ENCODE measurements around the gene NMNAT2. TPM values are rescaled to one million over a fixed set of nuclear protein-coding genes. Genes with fewer than 3 reads are reported as not detected.
"Not testable (repeated sequence)": the region's sequence is repeated elsewhere in the genome, so short reads cannot be mapped to it uniquely, and the experiment has no call there.

The NMNAT2 gene
- polyA plus RNA-seq, 3 donors from 2014 or later: not detected

DNA sequence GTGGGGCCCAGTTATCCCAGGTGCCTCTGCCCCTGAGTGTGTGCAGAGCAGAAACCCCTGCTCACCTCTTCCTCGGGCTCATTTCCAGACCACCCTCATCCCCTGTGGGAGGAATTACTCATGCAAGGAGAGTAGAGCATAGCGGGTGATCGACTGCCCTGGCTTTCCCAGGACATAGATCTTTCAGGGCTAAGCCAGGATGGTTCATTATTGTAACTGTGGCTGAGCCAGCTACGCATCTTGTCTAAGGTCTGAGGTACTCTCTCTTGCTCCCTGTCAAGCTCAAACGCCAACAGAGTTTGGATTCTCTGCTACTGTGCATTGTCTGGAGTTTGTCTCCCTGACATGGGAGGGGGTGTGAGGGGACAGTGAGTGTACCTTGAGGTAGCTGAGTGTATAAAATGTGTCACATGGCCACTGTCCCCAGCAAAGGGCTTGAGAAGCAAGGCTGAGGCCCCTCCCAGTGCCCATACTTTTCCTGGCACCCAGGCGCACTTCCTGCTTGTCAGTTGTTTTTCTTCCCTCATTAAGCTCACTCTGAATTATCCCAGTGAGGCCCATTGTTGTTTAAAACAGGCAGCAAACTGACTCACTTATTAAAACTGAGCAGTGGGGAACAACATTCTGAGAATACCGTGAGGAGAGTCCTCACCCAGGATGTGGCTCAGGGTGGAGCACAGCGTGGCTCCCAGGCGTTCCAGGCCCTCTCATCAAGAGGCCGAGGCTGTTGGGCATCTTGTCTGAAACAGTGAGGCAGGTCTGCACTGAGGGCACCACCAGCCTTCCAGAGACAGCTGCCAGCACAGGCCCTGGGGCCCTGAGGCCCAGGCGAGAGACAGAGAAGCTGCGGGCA lies 139.2 kb downstream of the NMNAT2 start:
- Mint-ChIP-seq H3K9me3 (no peaks in the 10 kb centered on the region), H3K4me3 (no peak overlapping the region), H3K4me1 (no peaks in the 10 kb centered on the region), H3K27ac (no peak overlapping the region), H3K36me3 (no peaks in the 10 kb centered on the region), H3K27me3 (ENCODE audit: low read depth in 3 of 3) (peaks cover 4 to 10% (median 4%) of the 10 kb centered on the region in 3 donors)
- DNase-seq: no peak

DNA sequence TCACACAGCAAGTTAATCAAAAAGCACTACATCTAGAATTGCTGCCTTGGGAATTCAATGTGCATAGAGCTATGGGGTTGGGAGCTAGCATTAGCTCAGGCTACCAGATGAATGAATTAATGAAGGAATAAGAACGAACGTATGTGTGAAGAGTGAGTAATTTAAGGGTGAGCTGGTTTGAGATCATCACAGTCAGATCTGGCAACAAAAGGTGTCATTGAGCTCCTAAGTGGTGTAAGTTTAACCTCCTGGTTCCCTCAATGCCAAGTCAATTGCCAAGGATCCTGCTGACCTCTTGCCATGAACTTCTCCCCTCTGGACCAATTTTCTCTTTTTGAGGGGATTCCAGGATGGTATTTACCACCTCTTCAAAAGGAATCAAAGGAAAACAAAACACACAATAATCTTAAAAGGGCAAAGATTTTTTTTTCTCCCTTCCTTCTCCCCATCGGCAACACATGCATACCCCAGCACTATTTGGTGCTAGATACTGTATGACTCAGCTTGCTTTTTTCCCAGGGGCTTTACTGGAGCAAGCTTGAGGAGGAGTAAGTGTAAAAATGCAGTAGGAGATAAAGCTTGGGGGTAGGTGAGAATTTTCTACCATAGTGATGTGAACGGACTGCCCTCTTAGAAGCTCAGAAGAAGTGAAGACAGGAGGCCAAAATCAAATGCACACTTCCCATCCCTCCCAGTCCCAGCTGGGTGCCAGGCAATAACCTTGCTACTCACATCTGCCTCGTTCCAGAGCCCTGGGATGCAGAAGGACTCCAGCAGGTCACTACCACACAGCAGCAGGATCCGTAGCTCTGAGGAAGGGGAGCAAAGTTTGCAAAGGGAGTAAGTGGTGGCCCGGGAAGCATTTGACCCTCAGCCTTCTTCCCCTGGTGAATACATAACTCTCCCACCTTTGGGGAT lies 140.1 kb downstream of the NMNAT2 start:
- H3K27me3 Mint-ChIP-seq (ENCODE audit: low read depth in 3 of 3): peaks cover under 1 to 5% (median 4%) of the 10 kb centered on the region in 3 donors
- no peaks in the 10 kb centered on the region for H3K36me3 Mint-ChIP-seq
- no peak overlapping the region for H3K27ac Mint-ChIP-seq

DNA sequence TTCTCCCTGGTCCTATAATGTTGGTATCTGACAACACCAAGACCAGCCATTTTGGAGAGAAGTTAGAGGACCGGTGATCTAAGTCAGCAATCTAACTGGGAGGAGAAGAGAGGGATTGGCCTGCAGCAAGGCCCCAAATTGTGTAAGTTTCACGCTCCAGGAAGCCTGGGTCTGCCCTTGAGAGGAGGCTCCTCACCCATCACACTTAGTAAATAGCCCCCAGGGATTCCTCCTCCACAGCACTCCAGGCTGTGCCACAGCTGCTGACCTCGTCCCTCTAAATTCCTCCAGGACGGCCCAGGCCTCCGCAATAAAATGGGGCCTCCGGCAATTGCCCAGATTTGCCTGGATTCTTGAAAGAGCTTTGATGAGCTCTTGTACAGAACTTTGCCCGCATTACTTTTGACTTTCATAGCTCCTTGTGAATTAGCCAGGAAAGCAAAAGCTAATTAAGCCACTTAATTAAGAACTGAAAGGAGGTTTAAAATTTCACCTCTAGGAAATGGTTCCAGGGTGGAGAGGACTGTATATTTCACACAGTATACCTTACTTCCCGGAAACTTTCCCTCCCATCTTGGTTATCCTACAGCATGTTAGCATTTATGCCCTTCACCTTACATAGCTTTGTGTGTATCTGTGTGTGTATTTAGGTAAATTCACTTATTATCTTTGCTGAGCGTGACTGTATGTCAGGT lies 141.6 kb downstream of the NMNAT2 start:
- no peak for DNase-seq
- Mint-ChIP-seq H3K9me3 (no peaks in the 10 kb centered on the region), H3K27me3 (ENCODE audit: low read depth in 3 of 3) (peaks cover 3 to 7% (median 5%) of the 10 kb centered on the region in 3 donors), H3K4me3 (no peak overlapping the region), H3K27ac (no peak overlapping the region), H3K36me3 (no peaks in the 10 kb centered on the region), H3K4me1 (no peaks in the 10 kb centered on the region)

More for the DNA sequence above, 140.1 kb downstream of the NMNAT2 start:
- Mint-ChIP-seq H3K9me3 (no peaks in the 10 kb centered on the region), H3K4me3 (no peak overlapping the region), H3K4me1 (no peaks in the 10 kb centered on the region)
- DNase-seq: no peak

DNA sequence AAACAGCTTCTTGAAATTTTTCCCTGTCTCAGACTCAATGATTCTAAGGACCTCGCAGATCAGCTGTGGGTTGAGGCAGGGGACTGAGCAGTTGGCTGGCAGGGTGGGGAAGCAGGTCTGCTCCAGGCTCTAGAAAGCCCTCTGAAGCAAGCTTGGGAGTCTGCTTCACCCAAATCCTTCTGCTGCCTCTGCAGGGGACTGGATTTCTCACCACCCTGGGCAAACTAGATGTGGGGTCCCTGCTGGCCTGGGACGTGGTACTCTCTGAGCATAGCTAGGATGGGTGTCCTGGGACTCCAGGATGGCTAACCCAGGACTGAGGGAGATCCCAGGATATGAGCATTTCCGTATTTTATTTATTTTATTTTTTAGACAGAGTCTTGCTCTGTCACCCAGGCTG lies 142.9 kb downstream of the NMNAT2 start:
- DNase-seq: no peak
- H3K4me3 Mint-ChIP-seq: no peak overlapping the region
- H3K27ac Mint-ChIP-seq: no peak overlapping the region
- H3K27me3 Mint-ChIP-seq (ENCODE audit: low read depth in 3 of 3): peaks cover 2 to 7% (median 5%) of the 10 kb centered on the region in 3 donors
- no peaks in the 10 kb centered on the region for H3K9me3 Mint-ChIP-seq
- no peaks in the 10 kb centered on the region for H3K4me1 Mint-ChIP-seq
- H3K36me3 Mint-ChIP-seq: no peaks in the 10 kb centered on the region

DNA sequence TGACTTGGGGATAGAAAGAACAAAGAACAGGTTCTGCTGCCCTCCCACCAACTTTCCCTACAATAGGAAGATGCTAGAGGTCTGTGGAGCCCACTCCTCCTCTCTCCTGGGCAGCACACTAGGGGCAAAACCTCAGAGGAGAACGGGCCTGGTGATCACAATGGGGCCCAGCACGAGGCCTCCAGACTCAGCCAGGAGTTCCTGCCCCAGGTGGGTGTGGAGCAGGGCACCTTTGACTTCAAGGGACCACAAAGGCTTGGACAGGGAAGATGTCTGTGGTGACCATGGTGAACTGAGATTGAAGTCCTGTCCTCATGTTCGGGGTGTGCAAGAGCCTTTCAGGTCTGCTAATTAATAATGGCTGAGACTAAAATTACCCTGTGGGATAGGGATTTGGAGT lies 143.3 kb downstream of the NMNAT2 start:
- H3K27ac Mint-ChIP-seq: no peak overlapping the region

DNA sequence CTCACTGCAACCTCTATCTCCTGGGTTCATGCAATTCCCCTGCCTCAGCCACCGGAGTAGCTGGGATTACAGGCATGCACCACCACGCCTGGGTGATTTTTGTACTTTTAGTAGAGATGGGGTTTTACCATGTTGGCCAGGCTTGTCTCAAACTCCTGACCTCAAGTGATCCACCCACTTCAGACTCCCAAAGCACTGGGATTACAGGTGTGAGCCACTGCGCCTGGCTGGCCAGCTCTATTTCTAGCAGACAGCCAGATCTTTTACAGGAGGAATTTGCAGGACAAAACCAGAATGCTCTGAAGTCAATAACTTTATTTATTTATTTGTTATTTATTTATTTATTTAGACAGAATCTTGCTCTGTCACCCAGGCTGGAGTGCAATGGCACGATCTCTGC lies 144.2 kb downstream of the NMNAT2 start:
- not testable (repeated sequence) for H3K27ac Mint-ChIP-seq; H3K36me3 Mint-ChIP-seq; DNase-seq; H3K4me3 Mint-ChIP-seq; H3K27me3 Mint-ChIP-seq (ENCODE audit: low read depth in 3 of 3); H3K9me3 Mint-ChIP-seq; H3K4me1 Mint-ChIP-seq

More for the DNA sequence above, 143.3 kb downstream of the NMNAT2 start:
- Mint-ChIP-seq H3K4me3 (no peak overlapping the region), H3K36me3 (no peaks in the 10 kb centered on the region), H3K9me3 (no peaks in the 10 kb centered on the region), H3K4me1 (no peaks in the 10 kb centered on the region), H3K27me3 (ENCODE audit: low read depth in 3 of 3) (peaks cover 3 to 7% (median 5%) of the 10 kb centered on the region in 3 donors)
- DNase-seq: no peak

DNA sequence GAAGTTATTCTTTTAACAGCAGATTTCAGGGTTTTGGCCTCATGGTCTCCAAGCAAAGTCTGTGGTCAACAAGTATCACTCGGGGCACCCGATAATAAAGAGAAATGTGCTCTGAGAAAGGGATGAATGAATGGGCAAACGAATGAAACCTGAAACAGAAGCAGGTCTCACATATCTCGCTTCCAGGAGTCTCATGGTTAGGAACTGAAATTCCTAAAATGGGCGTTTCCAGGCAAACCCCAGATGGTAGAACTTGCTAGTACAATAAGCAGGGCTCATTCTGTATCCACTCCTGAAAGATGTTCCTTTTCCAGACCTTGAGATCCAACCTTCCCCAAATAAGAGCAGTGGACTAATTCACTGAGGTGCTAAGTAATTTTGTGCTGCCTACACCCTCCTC lies 144.9 kb downstream of the NMNAT2 start:
- Mint-ChIP-seq H3K27me3 (ENCODE audit: low read depth in 3 of 3) (peaks cover 5 to 7% (median 6%) of the 10 kb centered on the region in 3 donors), H3K27ac (no peak overlapping the region), H3K4me1 (no peaks in the 10 kb centered on the region), H3K9me3 (no peaks in the 10 kb centered on the region), H3K36me3 (no peaks in the 10 kb centered on the region), H3K4me3 (no peak overlapping the region)
- no peak for DNase-seq

DNA sequence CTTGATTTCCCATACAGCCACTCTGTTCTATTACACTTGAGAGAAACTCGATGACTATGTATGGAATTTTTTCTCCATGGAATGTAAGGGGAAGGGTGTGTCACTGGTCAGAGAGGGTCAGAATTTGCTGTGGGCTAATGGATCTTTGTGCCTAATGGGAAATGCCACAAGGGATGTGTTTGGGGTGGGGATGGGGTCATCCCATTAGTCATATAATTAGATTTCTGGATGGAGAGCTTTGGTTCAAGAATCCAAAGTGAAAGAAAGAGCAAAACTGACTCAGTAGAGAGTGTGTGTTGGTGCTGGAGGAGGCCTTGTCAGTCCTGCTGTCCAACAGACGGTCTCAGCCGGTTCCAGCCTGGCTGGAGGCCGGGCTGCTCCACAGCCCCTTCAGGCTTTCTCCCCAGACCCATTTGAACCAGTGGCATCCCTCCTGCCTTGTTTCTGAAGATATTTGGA lies 145.8 kb downstream of the NMNAT2 start:
- Mint-ChIP-seq H3K27ac (no peak overlapping the region), H3K9me3 (no peaks in the 10 kb centered on the region)

DNA sequence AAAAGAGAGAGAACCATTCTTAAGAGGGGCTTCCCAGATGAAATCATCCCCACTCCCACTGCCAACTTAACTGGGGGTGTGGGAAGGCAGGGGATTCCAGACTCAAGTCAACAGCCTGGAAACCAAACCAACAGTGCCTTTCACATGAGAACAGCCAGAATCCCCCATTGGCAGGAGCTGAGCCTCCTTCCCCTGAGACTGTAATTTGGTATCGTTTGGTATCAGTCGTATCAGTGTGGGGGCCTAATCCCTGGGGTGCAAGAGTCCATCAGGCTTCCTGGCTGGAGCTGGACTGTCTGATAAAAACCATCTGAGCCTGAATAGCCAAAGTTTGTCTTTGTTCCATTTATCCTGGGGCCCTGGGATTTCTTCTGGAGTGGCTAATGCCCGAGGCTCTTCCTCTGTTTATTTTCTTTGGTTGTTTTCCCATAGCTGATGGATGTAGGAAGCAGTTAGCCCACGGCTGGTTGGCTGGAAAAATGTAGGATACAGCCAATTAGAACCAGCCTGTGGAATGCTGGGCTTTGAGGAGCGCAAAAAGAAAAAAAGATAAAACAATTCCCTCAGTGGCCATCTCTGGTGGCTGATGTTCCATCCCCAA lies 147.5 kb downstream of the NMNAT2 start:
- no peak overlapping the region for H3K27ac Mint-ChIP-seq
- H3K4me1 Mint-ChIP-seq: no peaks in the 10 kb centered on the region
- H3K4me3 Mint-ChIP-seq: no peak overlapping the region
- no peaks in the 10 kb centered on the region for H3K36me3 Mint-ChIP-seq
- no peak for DNase-seq
- peaks cover 7 to 8% (median 8%) of the 10 kb centered on the region in 3 donors for H3K27me3 Mint-ChIP-seq (ENCODE audit: low read depth in 3 of 3)
- H3K9me3 Mint-ChIP-seq: no peaks in the 10 kb centered on the region

More for the DNA sequence above, 145.8 kb downstream of the NMNAT2 start:
- H3K4me1 Mint-ChIP-seq: no peaks in the 10 kb centered on the region
- DNase-seq: no peak
- no peaks in the 10 kb centered on the region for H3K36me3 Mint-ChIP-seq
- H3K4me3 Mint-ChIP-seq: no peak overlapping the region
- H3K27me3 Mint-ChIP-seq (ENCODE audit: low read depth in 3 of 3): peaks cover 5 to 8% (median 7%) of the 10 kb centered on the region in 3 donors

DNA sequence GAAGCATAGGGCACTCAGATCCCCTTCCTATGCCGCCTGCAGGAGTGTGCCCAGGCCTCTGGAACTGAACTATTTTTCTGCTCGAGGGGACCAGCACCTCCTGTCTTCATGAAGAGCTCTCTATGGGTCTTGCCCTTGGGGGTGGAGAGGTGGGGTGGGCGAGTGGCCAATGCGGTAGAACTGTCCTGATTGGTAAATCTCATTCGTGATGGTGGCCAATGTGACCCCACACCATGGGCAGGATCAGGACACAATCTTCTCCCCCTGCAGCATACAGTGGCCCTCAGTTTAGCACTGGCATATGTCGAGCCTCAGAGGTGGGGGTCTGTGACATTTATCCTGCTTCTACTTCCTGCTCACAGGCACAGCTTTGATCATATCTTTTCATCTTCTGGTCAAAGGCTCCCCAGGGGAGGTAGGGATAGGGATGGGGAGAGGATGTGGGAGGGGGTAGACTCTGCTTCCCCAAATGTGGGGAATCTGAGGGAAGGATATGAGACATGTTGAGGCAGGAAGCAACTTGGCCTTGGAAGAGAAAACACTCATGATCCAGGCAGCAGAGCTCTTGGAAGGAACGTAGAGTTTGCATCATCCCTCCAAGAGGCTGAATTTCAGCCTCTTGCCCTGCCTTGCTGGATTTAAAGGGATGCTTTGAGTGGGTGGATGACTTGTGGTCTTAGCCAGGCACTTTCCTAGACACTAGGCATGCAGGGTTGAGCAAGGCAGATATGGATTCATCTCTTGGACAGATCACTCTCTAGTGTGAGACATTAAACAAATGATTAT lies 150.3 kb downstream of the NMNAT2 start:
- no peaks in the 10 kb centered on the region for H3K9me3 Mint-ChIP-seq
- no peaks in the 10 kb centered on the region for H3K36me3 Mint-ChIP-seq
- H3K27me3 Mint-ChIP-seq (ENCODE audit: low read depth in 3 of 3): peaks cover 6 to 8% (median 7%) of the 10 kb centered on the region in 3 donors
- no peak overlapping the region for H3K4me3 Mint-ChIP-seq
- H3K27ac Mint-ChIP-seq: no peak overlapping the region
- no peaks in the 10 kb centered on the region for H3K4me1 Mint-ChIP-seq
- no peak for DNase-seq

DNA sequence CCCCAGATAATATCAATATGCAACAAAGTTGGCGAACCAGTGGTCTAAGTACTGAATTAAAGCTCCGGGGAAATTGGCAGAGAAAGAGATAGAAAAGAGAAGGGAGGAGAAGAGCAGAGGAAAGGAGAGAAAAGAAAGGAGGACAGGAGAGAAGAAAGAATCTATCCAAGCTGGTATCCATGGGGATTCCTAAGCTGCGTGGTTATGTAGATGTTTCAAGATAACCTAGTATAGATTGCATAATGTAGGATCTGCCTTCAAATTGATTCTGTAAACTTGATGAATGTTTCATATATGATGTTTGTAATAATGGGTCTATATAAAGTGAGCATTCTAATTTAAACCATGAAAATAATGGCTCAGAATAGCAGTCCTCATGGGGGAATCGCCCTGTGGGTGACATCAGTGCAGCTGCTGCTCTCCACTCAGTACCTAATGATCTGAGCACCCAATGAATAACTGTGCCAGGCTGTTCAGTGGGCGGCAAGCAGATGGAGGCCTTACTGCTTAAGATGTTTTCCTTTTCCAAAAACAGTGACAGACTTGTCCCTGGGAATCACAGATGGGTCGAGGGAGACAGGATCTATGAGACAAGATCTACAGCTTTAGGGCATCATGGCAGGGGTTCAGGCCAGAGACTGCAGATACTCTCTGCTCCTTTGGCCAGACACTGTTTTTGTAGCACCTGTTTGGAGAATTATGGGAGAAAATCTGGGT lies 154.1 kb downstream of the NMNAT2 start:
- no peak overlapping the region for H3K27ac Mint-ChIP-seq
- H3K27me3 Mint-ChIP-seq (ENCODE audit: low read depth in 3 of 3): peaks cover 0 to 6% (median 4%) of the 10 kb centered on the region in 3 donors
- H3K9me3 Mint-ChIP-seq: peaks cover 0 to 4% (median 0%) of the 10 kb centered on the region in 6 donors
- no peak overlapping the region for H3K4me3 Mint-ChIP-seq
- H3K36me3 Mint-ChIP-seq: no peaks in the 10 kb centered on the region
- no peaks in the 10 kb centered on the region for H3K4me1 Mint-ChIP-seq
- DNase-seq: no peak

DNA sequence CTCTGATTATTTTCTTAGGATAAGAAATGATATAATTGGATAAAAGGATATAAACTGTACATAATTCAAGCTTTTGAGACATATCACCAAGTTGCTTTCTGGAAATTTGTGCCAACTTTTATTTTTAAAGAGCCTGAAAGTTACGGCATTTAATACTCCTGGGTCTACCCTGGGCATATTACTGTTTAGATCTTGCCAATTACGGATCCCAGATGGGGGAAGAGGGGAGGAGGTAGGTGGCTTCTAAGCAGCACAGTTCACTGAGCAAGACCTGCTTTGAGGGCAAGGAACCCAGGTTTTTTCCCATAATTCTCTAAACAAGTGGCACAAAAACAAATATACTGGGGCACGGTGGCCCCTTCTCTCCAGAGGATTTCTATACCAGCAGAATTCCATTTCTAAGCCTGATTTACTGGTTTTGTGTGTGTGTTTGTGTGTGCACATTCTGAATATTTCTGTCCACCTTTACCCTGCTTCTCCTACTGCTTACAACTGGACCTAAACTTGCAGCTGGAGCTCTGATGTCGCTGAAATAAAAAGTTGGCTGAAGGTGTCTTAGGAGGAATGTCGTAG lies 155.5 kb downstream of the NMNAT2 start:
- Mint-ChIP-seq H3K4me3 (no peak overlapping the region), H3K9me3 (peaks cover 0 to 7% (median 0%) of the 10 kb centered on the region in 6 donors), H3K27ac (no peak overlapping the region), H3K27me3 (ENCODE audit: low read depth in 3 of 3) (peaks cover 2 to 8% (median 2%) of the 10 kb centered on the region in 3 donors), H3K36me3 (no peaks in the 10 kb centered on the region), H3K4me1 (no peaks in the 10 kb centered on the region)
- DNase-seq: no peak

Data from immature natural killer cell (primary cell).